Inflammatory macrophage treated with lipopolysaccharide for 1 hour (primary cell): Measurements from ENCODE around the gene OR6Y1.
A peak's percentile ranks its signal among the peaks of the same experiment; 100 is the strongest.

Source experiments
- DNase-seq, 2 donors: peaks; one replicate each; pipeline ENCODE4 v3.0.0-alpha.2; 2020 to 2022

Gene OR6Y1, protein sequence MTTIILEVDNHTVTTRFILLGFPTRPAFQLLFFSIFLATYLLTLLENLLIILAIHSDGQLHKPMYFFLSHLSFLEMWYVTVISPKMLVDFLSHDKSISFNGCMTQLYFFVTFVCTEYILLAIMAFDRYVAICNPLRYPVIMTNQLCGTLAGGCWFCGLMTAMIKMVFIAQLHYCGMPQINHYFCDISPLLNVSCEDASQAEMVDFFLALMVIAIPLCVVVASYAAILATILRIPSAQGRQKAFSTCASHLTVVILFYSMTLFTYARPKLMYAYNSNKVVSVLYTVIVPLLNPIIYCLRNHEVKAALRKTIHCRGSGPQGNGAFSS

DNA sequence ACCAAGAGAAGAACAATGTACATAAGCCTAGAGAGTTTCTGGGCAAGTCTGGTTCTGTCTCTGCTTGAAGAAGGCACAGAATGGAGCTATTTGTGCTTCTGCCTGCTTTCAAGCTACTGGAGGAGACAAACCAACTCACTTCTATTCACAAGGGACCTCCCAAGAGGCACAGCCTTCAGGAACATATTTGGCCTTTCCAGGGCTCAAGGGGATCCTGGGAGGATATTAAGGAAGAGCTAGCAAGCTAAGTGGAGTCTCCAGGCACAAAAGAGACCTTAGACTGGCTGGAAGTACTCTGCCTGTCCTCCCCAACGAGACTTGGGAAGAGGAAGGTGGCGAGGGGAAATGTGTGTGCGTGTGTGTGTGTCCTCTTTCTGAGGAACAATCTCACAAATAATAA is at the start of gene OR6Y1:
OR6Y1 (minus strand) TSS at position 54 of the 400 bp plus-strand sequence. CDS start 6,300 bp downstream, outside the sequence.
- DNase-seq = no peak

- DNase-seq = no peak
These were observed 46.5 kb upstream of the OR6Y1 start for GRCh38 chr1:158600735-158601134.

DNA sequence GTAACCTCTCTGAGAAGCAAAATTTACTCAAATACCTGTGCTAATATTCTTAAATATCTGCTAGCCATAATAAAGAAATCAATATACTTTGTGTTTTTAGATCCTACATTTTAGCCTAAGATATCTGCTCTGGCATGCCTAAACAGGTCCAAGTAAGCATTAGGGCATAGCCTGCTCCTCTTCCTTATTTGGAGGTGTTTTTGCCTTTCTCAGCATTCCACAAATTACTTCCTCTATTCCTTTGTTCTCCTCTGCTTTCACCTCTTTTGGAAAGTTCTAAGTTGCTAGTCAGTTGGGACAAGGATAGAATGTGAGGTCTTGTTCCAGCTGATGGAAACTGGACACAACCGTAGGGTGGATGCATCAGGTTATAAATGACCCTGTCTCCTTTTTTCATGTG is 32.7 kb upstream of the OR6Y1 start:
- no peak for DNase-seq

GRCh38 chr1:158583962-158584361 is 29.8 kb upstream of the OR6Y1 start:
- DNase-seq = no peak

- DNase-seq = no peak
These were observed 25.5 kb upstream of the OR6Y1 start, which contains the start of gene OR10X1 for GRCh38 chr1:158579733-158580132. Gene OR10X1, minus strand, starts transcription at chr1:158579899. Its CDS starts 0 bp downstream, at chr1:158579899.

DNA sequence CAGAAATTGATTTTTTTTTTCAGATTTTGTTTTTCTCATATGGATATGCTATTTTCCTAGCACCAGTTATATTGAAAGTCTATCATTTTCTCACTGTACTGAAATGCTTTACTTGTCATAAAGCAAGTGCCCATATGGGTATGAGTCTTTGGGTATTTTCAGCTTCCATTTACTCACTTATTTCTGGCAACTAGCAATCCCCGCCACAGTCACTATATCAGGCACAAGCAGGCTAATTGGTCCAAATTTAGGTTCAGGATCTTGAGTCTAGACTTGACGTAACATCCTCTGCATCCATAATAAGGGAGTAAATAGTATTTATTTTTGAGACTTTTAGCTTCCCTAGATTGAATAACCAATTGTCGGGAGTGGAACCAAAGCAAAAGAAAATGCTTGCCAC is 23.4 kb upstream of the OR6Y1 start:
- DNase-seq = no peak

DNA sequence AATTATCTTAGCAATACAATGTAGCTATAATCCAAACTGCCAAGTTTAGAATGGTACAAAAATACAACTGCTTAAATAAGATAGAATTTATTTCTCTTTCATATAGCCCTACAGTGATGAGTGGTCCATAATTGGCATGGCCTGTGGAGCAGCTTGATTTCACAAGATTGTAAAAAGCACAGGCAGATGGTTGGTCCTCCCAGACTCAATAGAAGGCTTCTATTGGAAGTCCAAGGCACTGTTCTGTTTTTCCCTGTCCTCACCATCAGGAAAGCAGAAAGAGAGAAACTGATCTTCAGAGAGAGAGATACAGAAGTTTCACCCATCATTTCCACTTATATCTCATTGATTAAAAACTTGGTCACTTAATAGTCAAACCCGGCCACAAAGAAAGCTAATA is 18.0 kb upstream of the OR6Y1 start:
- no peak for DNase-seq

DNA sequence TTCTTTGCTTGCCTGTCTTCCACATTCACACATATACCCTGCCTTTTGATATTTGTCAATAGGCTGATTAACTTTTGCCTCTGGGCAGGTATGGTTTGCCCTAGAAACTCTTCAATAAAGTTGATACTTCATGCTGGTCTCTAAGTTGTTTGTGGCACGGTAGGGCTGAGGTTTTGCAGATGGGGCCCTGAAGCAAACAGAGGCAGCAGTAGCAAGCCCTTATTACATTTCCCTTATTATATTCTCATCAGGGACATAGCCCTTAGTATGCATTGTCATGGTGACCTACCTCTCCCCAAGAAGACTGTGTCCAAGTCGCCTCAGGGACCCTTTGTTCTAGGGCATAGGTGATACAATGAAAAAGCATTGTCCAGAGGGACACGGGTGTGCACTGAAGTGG is 16.3 kb upstream of the OR6Y1 start, which contains the start of gene OR6P1:
OR6P1 (minus strand) TSS at position 101 of the 400 bp plus-strand sequence. CDS start 6,976 bp downstream, outside the sequence.
- DNase-seq = no peak

DNA sequence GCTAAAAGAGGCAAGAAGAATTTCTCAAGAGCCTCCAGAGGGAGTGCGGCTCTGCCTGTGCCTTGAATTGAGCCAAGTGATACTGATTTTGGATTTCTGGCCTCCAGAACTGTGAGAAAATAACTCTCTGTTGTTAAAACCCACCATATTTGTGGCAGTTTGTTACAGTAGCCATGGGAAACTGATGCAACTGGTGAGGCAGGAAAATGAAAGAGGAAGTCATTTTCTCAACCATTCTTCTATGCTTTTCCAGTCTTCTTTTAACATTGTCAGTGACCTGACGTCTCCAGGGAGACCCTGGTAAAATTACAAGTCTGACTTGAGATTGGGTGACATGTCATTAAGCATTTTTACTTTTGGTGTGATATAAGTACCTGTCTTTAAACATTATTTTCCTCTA is 10.4 kb upstream of the OR6Y1 start:
- peak; percentile 44 to 52 for DNase-seq

DNA sequence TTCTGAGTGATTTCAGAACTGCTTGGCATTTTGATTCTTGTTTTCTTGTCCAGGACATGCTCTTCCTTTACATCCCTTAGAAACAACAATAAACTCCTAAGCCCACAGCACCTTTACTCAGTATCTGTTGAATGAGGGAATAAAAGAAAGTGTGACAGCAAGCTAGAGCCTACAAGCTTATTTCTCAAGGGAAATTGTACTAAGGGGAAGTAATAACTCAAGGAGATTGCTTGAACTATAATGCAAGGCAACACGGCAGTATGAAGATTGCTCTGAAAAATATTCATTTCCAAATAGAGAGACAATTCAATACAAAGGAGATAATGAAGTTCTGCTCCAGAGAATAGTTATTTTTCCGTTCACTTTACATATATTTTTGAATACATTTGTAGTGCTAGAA is 9.6 kb upstream of the OR6Y1 start:
- DNase-seq = peak in 1 of 2 donors; percentile 7

DNA sequence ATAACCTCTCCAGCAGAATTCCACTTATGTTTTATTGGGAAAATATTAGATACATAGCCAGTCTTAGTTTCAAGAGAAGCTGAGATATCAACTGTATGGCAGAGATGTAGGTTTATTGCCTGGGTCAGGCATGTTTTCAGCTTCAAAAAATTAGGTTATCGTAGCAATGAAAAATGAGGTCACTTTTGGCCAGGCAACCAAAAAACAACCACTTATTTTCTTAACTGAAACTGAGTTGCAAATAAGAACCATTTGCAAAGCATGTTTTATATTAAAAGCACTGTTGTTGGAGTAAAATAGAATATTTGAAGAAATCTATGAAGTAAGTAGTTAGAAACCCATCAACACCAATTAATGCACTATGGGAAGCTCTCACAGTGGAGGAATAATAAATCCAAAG is 5.5 kb upstream of the OR6Y1 start:
- no peak for DNase-seq

GRCh38 chr1:158552296-158552695 is 1.9 kb downstream of the OR6Y1 start:
- DNase-seq = no peak

DNA sequence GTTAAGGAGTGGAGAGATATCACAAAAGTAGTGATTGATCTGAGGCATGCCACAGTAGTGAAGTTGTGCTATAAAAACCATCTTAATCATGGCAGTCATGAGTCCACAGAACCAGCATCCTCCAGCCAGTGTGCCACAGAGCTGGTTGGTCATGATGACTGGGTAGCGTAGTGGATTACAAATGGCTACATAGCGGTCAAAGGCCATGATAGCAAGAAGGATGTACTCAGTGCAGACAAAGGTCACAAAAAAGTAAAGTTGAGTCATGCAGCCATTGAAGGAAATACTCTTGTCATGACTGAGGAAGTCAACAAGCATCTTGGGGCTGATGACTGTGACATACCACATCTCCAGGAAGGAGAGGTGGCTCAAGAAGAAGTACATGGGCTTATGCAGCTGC is 6.7 kb downstream of the OR6Y1 start:
- no peak for DNase-seq

- DNase-seq = no peak
These were observed 16.6 kb downstream of the OR6Y1 start for GRCh38 chr1:158537609-158538008.

DNA sequence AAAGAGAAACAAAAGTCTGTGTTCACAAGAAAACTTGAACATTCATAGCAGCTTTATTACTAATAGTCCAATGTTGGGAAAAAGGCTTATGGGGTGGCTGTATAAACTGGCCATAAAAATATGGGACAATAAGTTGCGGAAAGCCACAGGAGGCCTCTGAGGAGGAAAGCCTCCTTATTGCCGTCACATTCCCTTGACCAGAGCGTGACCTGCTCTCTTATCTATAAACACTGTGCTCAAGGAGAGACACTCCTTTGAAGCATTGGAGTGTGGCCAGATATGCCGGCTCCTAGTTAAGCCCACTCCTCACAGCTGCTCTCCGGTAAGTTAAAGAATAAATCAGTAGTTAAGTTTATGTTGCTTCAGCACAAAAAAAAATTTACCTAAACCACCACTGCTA is 19.7 kb downstream of the OR6Y1 start:
- no peak for DNase-seq

DNA sequence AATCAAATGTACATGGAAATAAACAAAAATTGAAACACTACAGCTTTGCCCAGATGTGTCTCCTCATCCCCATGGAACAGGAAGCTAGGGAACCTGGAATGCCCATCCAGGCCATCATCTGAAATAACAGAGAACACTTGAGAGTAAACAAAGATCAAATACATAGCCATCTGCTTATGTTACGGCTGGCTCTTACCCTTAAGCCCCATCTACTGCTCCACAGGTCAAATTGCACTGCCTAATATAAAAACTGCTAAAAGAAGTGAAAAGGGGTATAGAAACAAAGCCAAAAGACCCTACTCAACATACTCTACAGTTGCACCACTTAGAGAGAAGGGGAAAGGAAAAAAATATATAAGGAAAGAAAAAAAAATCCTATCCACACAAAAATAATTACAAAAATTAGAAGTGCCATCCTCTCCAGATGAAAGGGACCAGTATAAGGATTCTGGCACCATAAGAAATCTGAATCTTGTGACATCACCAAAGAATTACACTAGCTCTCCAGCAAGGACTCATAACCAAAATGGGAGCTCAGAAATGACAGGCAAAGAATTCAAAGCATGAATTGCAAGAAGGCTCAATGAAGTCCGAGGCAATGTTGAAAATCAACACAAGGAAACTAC is 26.9 kb downstream of the OR6Y1 start:
- DNase-seq = peak in 1 of 2 donors; percentile 43

DNA sequence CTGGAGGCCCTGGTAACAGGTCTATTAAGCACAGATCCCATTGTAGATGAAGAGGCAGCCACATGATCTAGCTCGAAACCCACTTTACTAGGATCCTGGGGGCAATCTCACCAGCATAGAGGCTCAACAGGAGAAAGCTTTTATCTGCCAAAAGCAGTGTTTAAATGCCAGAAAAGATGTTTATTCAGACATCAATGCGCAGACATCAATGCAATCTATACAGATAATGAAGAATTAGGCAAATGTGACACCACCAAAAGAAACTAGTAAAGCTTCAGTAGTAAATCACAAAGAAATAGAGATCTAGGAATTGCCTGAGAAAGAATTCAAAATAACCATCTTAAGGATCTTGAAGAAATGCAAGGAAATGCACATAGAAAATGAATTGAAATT is 32.5 kb downstream of the OR6Y1 start:
- DNase-seq = no peak

DNA sequence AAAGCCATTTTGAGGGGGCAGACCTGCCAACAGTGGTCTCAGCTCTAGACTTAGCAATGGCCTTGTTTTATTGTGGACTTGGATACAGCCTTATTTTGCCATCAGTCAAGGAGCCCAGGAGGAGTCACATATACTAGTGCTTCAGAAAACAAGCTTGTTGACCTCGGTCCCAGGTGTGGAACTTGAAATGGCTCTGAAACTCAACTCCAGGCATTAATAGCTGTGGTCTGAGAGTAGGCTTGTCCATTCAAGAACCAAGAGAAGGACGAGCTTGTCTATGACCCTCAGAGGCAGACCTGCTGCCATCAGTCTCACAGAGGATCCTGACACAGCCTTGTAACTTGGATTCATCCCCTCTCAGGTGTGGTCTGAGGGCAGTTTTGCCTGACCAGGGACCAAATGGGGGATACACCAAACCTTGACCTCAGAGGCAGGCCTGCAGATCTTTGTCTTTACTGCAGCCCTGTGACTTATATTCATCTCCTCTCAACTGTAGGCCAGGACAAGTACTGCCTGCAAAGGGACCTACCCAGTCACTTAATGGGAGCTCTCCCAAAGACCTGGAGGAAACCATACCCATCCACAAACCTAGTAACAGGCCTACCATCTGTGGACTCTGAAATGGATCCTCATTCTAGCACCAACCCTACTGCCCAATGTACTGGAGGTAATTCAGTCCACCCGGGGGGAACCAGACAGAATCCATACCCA is 33.1 kb downstream of the OR6Y1 start:
- no peak for DNase-seq

GRCh38 chr1:158520021-158520420 is 34.2 kb downstream of the OR6Y1 start:
- no peak for DNase-seq

GRCh38 chr1:158516966-158517365 is 37.2 kb downstream of the OR6Y1 start:
- DNase-seq = no peak

DNA sequence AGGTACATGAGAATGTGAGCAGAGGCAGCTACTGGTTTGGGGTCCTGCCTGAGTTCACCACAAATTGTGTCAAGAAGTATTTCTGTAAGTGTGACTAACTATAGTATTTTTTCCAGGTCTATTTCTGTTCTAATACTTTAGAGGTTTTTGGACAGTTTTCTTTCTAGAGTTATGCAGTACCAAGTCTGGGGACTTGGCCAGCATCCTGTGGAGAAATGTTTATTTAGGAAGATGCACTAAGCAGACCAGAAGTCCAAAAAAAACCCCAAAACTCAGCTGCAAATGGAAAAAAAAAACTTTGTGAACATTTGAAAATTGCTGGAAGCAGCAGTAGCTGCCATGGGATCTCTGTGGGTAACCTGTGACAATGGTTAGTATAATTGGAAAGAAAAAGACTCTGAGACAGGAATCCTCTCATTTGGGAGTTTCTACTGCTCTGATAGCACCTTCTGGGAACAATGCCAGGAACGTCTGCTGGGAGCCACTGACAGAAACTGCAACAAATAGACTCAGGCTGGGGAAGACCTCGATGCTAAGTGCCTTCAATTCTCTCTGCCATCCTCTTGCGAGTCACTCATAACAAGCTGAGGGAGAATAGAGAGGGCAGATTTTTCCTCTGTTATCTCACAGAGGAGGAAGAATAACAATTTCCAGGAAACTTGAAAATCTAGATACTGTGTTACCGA is 44.6 kb downstream of the OR6Y1 start:
- DNase-seq = no peak

DNA sequence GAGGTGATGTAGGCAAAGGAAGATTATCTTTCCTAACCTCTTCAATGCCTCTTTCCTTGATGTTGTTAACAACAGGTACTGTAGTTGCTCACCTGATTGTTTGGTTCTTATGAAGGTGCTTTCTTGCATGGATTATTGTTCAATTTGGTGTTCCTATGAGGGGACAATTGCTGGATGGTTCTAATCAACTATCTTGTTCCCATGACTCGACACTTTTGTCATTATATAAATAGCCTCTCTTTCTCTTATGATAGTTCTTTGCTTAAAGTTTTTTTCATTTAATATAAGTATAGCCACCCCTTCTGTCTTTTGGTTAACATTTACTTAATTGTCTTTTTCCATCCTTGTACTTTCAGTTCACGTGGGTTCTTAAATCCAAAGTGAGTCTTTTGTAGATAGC is 46.7 kb downstream of the OR6Y1 start:
- DNase-seq = no peak

DNA sequence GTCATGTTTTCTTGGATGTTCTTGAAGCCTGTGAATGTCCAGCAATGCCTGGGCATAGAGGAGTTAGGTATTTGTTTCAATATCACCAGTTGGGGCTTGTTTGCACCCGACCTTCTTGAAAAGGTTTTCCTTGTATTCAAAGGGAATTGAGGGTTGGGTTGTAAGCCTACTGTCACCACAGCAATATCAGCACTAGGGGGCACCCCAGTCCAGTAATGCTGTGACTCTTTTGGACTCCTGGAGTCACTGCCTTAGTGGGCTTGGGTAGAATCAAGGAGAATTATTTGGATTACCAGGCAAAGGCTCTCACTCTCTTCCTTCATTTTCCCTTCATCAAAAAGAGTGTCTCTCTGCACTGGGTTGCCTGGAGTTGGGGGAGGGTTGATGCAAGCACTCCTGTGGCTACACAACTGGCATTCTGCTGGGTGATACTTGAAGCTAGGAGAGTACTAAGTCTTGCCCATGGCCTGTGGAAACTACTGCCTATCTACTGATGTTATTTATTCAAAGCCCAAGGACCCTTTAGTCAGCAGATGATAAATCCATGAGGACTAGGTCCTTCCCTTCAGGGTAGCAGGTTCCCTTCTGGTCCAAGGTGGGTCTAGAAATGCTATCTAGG is 47.7 kb downstream of the OR6Y1 start:
- peak; percentile 36 to 83 for DNase-seq
